NCI-H2171 treated with DMSO at 0.1 percent for 48 hours (cell line): Measurements from ENCODE around the gene PARD3.
A peak's percentile ranks its signal among the peaks of the same experiment; 100 is the strongest.
"Not testable (repeated sequence)": the region's sequence is repeated elsewhere in the genome, so short reads cannot be mapped to it uniquely, and the experiment has no call there.

Source experiments
- DNase-seq: peaks from one replicate; lab custom pipeline; 2025; lab: John Stamatoyannopoulos, UW

PARD3 gene

GRCh38 chr10:34648919-34649318 lies 166.2 kb downstream of the PARD3 start:
- no peak for DNase-seq

DNA sequence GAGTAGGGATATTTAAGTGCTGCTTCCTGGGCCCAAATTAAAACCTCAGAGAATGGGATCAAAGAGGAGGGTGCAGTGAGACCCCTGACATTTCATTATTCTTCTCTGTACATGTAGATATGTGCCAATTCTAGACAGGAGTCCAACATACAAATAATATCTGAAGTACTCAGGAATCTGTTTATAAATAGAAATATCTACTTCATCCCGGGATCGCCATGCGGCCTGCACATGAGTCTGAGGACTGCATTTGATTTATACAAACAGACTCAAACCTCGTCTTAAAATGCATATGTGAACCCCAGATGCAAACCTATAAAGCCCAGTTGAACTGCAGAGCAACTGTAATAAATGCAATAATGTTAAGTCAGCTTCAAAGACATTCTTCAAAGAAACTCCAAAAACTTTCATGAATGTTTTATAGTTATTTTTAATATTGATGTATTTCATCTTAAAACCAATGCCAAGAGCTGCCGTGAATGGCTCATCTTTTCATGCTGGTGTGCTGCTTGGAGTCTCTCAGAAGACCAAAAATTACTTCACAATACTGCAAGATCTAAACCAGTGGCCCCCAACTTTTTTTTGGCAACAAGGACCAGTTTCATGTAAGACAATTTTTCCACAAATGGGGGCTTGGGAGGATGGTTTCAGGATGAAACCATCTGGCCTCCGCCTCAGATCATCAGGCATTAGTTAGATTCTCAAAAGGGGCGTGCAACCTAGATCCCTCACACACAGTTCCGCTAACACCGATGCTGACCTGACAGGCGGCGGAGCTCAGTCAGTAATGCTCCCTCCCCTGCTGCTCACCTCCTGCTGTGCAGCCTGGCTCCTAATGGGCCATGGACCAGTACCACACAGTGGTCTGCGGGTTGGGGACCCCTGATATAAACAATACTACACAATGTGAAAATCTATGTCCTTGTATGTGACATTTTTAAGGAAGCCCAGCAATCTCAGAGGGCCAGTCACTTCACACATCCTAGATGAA lies 166.9 kb downstream of the PARD3 start:
- DNase-seq: no peak

DNA sequence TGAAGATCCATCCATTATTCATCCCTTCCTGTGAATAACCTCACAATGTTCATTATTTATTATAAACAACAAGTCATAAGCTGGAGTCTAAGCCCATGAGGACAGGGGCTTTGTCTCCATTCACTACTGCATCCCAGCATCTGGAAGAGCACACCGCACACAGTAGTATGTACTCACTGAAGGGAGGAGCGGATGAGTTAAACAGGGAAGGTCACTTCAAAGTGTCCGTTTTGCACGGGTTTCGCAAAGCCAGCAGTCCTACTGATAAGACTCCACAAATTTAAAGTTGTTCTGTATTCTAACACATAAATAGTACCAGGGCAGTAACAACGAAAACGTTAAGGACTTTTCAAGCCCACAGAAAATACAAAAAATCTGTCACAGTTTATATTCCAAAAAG lies 167.9 kb downstream of the PARD3 start:
- no peak for DNase-seq

DNA sequence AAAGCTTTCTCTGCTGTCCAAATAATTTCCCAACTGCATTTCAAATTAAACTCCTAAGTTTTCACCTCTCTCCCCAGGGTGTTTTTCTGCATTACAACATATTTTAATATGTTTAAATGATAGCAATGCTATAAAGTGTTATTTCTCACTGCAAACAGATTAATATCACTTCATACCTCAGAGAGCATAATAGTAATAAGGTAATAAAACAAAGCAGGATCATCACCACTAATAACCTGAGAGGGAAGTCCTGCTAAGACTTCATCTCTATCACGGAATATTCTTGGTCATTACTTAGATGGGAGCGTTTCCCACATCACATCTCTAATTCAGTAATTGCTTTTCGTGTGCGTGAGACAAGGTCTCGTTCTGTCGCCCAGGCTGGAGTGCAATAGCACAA lies 168.8 kb downstream of the PARD3 start:
- DNase-seq: no peak

GRCh38 chr10:34644815-34645214 lies 170.3 kb downstream of the PARD3 start:
- DNase-seq: not testable (repeated sequence)

GRCh38 chr10:34644224-34644623 lies 170.9 kb downstream of the PARD3 start:
- no peak for DNase-seq

DNA sequence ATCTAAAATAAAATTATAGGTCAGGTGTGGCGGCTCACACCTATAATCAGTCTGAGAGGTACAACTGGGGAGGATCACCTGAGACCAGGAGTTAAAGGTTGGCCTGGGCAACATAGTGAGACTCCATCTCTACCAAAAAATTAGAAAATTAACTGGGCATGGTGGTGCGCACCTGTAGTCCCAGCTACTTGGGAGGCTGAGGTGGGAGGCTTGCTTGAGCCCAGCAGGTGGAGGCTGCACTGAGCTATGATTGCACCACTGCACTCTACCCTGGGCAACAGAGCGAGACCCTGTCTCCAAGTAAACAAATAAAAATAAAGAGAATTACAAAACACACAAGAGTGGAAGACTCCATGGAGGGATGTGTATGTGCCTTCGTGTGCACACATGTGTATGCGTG lies 171.5 kb downstream of the PARD3 start:
- no peak for DNase-seq

DNA sequence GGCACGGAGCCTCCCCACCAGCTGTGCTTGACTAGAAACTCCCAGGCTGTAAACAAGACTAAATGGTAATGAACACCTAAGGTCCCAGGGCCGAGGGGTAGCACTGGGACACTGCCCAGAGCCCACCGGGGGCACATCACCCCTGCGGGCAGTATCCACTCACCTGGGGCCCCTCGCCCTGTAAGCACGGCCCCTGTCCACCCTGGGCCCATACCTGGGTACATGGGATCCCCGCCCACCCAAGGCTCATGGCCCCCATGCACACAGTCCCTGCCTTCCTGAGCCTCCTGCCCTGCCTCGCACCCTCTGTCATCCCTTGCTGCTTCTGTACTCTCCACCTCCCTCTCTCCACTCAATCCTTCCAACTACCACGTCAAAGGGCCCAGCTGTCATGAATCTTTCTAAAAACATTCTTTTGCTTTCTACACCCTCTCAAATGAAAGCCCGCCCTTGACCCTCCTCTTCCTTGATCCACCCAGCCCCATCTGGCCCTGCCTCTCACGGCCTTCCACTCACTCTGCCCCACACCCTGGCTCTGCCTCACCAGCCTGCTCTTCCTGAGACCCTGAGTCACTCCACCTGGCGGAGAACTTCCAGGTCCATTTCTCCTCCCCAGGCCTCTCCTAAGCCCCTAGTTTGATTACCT lies 173.1 kb downstream of the PARD3 start:
- peak; percentile 14 for DNase-seq

DNA sequence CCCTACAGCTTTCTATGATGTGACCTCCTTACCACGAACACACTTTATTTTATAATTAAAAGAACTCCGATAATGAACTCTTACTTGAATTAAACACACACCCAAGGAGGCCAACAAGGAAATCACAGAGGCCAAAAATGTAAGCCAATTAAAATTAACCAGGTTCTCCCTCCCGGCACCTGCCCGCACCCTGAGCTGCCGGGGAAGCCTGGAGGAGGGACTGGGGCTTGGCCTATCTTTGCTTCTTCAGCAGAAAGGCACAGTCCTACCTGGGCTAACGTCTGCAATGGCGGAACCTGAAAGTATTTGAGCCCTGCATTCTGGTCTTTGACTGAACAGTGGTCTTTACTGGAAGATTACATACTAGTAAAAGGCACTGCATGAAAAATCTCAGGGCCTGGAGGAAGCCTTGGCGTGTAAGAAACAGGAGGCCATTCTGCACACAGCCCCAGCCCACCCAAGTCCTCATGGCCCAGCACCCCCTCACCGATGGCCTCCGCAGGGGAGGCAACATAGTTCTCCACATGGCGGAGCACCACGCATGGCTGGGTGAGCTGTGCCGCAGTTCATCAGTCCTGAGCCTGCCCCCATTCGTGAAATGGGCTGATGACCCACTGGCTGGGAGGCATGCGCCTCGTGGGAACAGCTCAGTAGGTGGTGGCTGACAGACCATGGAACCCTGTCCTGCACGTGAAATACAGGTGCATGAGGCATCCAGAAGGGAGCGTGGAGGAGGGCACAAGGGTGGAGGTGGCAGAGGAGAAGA lies 173.8 kb downstream of the PARD3 start:
- DNase-seq: no peak

DNA sequence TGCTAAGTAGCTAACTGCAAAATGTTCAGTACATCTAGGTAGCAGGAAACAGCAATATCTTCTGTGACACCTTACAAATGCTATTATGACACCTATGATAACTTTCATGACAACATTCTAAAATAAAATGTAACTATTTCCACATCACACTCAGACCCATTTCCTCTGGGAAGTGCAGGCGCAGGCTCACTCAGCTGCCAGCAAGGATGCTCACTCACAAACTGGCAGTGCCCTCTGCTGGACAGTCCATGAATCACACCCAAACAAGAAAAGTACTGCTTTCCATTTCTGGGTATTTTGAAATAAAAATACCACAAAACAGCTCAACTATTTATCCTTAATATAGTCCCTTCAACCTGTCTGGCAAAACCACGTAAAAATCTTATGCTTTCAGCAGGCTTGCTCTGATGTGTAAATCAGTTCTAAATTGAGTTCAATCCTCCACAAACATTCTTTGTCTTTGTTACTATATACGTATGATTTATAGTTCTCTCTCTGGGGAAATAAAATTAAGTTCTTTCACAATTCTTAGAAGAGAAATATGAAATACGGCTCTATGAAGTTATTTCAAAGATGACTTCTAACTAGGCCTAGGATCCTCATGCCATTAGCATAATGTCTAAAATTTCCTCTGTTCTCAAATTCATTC lies 176.6 kb downstream of the PARD3 start:
- peak; percentile 53 for DNase-seq

- DNase-seq: peak; percentile 60
These were observed 177.6 kb downstream of the PARD3 start for GRCh38 chr10:34637418-34637911.

DNA sequence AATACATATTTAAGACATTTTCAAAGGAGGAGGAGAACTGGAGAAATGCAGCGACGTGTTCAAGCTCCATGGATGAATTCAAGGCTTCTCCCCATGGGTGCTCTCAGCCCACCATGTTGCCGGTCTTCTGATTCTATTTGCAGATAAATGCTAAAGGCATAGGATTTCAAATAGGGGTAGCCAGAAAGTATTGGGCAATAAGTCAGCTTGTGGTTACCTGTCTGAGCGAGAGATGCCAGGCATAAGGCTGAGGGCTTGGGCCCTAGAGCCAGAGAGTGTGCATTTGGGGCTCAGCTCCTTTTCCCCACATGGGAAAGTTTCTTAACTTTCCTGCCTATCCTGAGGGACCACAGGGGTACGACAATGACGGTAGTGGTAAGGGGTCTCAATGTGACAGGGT lies 180.0 kb downstream of the PARD3 start:
- no peak for DNase-seq

GRCh38 chr10:34633374-34633773 lies 181.7 kb downstream of the PARD3 start:
- peak; percentile 41 for DNase-seq

DNA sequence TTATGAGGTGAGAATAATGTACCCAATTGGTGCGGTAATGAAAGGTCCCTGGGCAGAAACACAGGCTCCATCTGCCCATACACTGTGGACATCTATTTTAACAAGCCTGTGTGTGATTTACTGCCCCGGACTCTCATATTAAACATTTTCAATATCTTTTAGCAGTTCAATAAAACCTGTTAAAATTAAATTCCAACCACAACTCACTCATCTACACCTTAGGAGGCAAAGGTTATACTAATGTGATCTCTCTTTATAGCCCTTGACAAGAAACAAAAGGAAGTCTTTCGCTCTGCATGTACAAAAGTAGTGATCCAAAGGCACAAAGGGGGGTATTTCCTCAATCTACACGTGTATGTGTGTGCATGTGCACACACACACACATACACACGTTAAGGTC lies 186.0 kb downstream of the PARD3 start:
- no peak for DNase-seq

GRCh38 chr10:34628174-34628796 lies 186.8 kb downstream of the PARD3 start:
- peak; percentile 10 for DNase-seq

DNA sequence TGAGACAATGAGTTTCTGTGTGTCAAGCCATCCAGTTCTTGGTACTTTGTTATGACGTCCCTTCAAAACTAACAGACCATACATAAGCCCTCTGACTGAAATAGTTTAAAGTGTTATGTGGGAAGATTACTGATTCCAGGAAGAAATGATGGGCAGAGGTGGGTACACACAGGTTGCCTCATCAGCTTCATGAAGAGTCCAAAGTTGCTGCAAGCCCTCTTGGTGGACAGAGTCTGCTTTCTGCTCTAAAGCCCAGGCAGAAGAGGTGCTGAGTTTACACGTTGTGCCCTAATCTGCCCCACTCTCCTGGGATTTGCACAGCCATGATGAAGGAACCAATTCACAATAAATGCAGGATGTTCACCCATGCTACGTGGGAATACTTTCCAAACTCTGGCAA lies 187.4 kb downstream of the PARD3 start:
- no peak for DNase-seq

GRCh38 chr10:34627331-34627730 lies 187.8 kb downstream of the PARD3 start:
- no peak for DNase-seq

DNA sequence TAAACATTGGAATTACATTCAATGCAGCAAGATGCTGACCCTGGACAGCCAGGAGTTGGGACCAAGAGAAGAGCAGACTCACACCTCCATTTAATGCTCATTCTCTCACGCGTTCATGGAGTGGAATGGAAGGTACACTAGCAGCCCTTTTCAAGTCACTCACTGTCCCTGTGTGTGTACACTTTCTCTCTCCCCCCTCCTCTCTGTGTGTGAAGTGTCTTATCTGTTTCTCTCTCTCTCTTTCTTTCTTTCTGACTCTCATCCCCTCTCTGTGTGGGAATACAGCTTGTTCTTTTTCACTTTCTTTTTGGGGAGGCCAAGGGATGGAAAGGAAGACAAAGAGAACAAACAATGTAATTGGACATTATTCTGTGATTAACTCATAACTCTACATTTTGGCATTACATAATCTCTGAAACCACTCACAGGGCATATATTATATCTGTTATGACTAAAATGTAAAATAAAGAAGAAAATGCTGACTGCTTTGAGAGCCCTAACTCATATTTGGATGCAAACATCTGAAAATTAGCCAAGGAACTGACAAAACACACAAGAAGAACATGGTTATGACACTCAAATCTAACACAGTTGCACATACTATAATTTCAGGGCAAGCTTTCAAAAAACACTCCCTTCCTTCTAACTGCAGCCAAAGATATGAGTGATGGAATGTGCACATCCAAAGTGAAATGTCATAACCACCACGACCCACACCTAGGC lies 188.8 kb downstream of the PARD3 start:
- DNase-seq: no peak

GRCh38 chr10:34624323-34625153 lies 190.6 kb downstream of the PARD3 start:
- DNase-seq: no peak

GRCh38 chr10:34622945-34623344 lies 192.2 kb downstream of the PARD3 start:
- DNase-seq: peak; percentile 15
